ENCODE measurements around the gene KRT33B.

The KRT33B gene

GRCh38 chr17:41394254-41394996, 24.8 kb upstream of the KRT33B start:
- no peak for DNase-seq (ENCODE audit: low read depth, low spot score)
- in situ Hi-C loops (cut with HindIII; ENCODE audit: low sequenced_read_pairs): no loop called here
- H3K4me3 ChIP-seq (ENCODE audit: low read depth, low read length): no peak overlapping the region
- TF ChIP-seq CTCF (IDR thresholded peaks at IDR 0.05; ENCODE audit: low read depth, low read length): no peak

- DNase-seq (ENCODE audit: low read depth, low spot score): no peak
- in situ Hi-C loops (cut with HindIII; ENCODE audit: low sequenced_read_pairs): no loop called here
- H3K4me3 ChIP-seq (ENCODE audit: low read depth, low read length): no peak overlapping the region
- TF ChIP-seq CTCF (IDR thresholded peaks at IDR 0.05; ENCODE audit: low read depth, low read length): no peak
Observed at GRCh38 chr17:41393826-41394225, 24.2 kb upstream of the KRT33B start.

GRCh38 chr17:41393294-41393693, 23.7 kb upstream of the KRT33B start:
- no peak for TF ChIP-seq CTCF (IDR thresholded peaks at IDR 0.05; ENCODE audit: low read depth, low read length)
- in situ Hi-C loops (cut with HindIII; ENCODE audit: low sequenced_read_pairs): no loop called here
- no peak overlapping the region for H3K4me3 ChIP-seq (ENCODE audit: low read depth, low read length)
- DNase-seq (ENCODE audit: low read depth, low spot score): no peak

GRCh38 chr17:41392278-41392677, 22.7 kb upstream of the KRT33B start:
- peak; percentile 49 for DNase-seq (ENCODE audit: low read depth, low spot score)
- H3K4me3 ChIP-seq (ENCODE audit: low read depth, low read length): no peak overlapping the region
- in situ Hi-C loops (cut with HindIII; ENCODE audit: low sequenced_read_pairs): no loop called here
- no peak for TF ChIP-seq CTCF (IDR thresholded peaks at IDR 0.05; ENCODE audit: low read depth, low read length)

- no peak for DNase-seq (ENCODE audit: low read depth, low spot score)
- TF ChIP-seq CTCF (IDR thresholded peaks at IDR 0.05; ENCODE audit: low read depth, low read length): no peak
- no peak overlapping the region for H3K4me3 ChIP-seq (ENCODE audit: low read depth, low read length)
- in situ Hi-C loops (cut with HindIII; ENCODE audit: low sequenced_read_pairs): no loop called here
Observed at GRCh38 chr17:41391535-41391934, 21.9 kb upstream of the KRT33B start.

- DNase-seq (ENCODE audit: low read depth, low spot score): no peak
- no peak overlapping the region for H3K4me3 ChIP-seq (ENCODE audit: low read depth, low read length)
- in situ Hi-C loops (cut with HindIII; ENCODE audit: low sequenced_read_pairs): no loop called here
- TF ChIP-seq CTCF (IDR thresholded peaks at IDR 0.05; ENCODE audit: low read depth, low read length): no peak
Observed at GRCh38 chr17:41390411-41390938, 20.9 kb upstream of the KRT33B start.
